OCI-LY7 (cell line): ENCODE results near the gene GRAP2. TPM values are rescaled to one million over a fixed set of nuclear protein-coding genes. Genes with fewer than 3 reads are reported as not detected.

Experiments used
- BruUV-seq: library from RNA; stranded (reverse); fragments of 400-500 nt; replicated peaks from 2 replicates; lab custom pipeline; 2021; lab: Mats Ljungman, UMichigan
- CTCF ChIA-PET: fragments of 300-600 bp; sonication (Branson Sonifier 250); formaldehyde crosslinking; loops from one replicate; lab custom pipeline; 2022; ENCODE audit warnings: antibody characterized with exemption; ENCODE audit not compliant: unreplicated experiment; lab: Charles Lee
- POLR2A ChIA-PET: fragments of 300-600 bp; sonication (Branson Sonifier 250); formaldehyde crosslinking; loops from one replicate; lab custom pipeline; 2022; ENCODE audit warnings: antibody characterized with exemption; lab: Charles Lee
- DNase-seq: peaks from one replicate; pipeline ENCODE4 v3.0.0-alpha.2; 2015; ENCODE audit warnings: low spot score
- H2AFZ ChIP-seq: fragments of 200-600 bp; sonication (generic), shearing (Covaris generic); 2 replicates; pipeline ENCODE4 v1.6.1; 2014; ENCODE audit warnings: mild to moderate bottlenecking, antibody characterized with exemption, low read length, moderate library complexity
- H3K27ac ChIP-seq: fragments of 200-600 bp; sonication (generic); 2 replicates; pipeline ENCODE4 v1.5.1; 2014; ENCODE audit warnings: mixed run types, low read depth, mild to moderate bottlenecking, moderate library complexity, low read length, inconsistent platforms; ENCODE audit not compliant: poor library complexity, severe bottlenecking
- H3K36me3 ChIP-seq: fragments of 200-600 bp; sonication (generic); 2 replicates; pipeline ENCODE4 v1.6.1; 2014; ENCODE audit warnings: mild to moderate bottlenecking, antibody characterized with exemption, low read length, moderate library complexity, mixed read lengths; ENCODE audit not compliant: insufficient read depth
- H3K4me1 ChIP-seq: fragments of 200-600 bp; sonication (generic); 2 replicates; pipeline ENCODE4 v1.5.1; 2014; ENCODE audit warnings: mild to moderate bottlenecking, low read length; ENCODE audit not compliant: insufficient read depth, poor library complexity, severe bottlenecking
- H3K4me2 ChIP-seq: fragments of 200-600 bp; sonication (generic); 2 replicates; pipeline ENCODE4 v1.6.1; 2014; ENCODE audit warnings: mild to moderate bottlenecking, low read length
- H3K4me3 ChIP-seq: fragments of 200-600 bp; sonication (generic); 2 replicates; pipeline ENCODE4 v1.5.1; 2014; ENCODE audit warnings: mild to moderate bottlenecking, low read depth, low read length; ENCODE audit not compliant: poor library complexity, severe bottlenecking
- H3K79me2 ChIP-seq: fragments of 200-600 bp; sonication (generic); 2 replicates; pipeline ENCODE4 v1.6.1; 2016; ENCODE audit warnings: low read depth, mild to moderate bottlenecking, low read length, moderate library complexity, mixed read lengths; ENCODE audit not compliant: insufficient read depth
- H3K9me2 ChIP-seq: fragments of 200-600 bp; sonication (generic); 2 replicates; pipeline ENCODE4 v1.6.1; 2016; ENCODE audit warnings: mild to moderate bottlenecking, low read length, mixed read lengths; ENCODE audit not compliant: insufficient read depth
- H3K9me3 ChIP-seq: fragments of 200-600 bp; sonication (generic); 2 replicates; pipeline ENCODE4 v1.6.1; 2014; ENCODE audit warnings: mild to moderate bottlenecking, mixed run types, low read length, mixed read lengths
- H4K20me1 ChIP-seq: fragments of 200-600 bp; sonication (generic); 2 replicates; pipeline ENCODE4 v1.6.1; 2014; ENCODE audit warnings: mild to moderate bottlenecking, antibody characterized with exemption, low read length, moderate library complexity, mixed read lengths; ENCODE audit not compliant: insufficient read depth
- EZH2phosphoT487 ChIP-seq: fragments of 200-600 bp; sonication (generic); IDR thresholded peaks from 2 replicates; pipeline ENCODE4 v1.6.1; 2018; ENCODE audit warnings: low read depth, borderline replicate concordance, mild to moderate bottlenecking, mixed run types, antibody characterized with exemption, low read length, moderate library complexity, mixed read lengths
- intact Hi-C: fragments of 100-400 bp; cut with micrococcal nuclease; formaldehyde crosslinking; loops from one replicate; pipeline ENCODE4 v1.10.0; 2022; ENCODE audit not compliant: unreplicated experiment
- total RNA-seq, 2 experiments: library from RNA; depleted of rRNA in 1 of 2; stranded (reverse); fragments of >200 nt in 1 of 2; shearing (Covaris generic) in 1 of 2; gene quantifications; 2 replicates each; pipeline ENCODE4 v1.2.3, GENCODE V29; 2014 to 2022
- TF ChIP-seq, protein P1 (sequence below): fragments of 200-600 bp; sonication (generic); conservative IDR thresholded peaks from 2 replicates; pipeline ENCODE4 v1.5.1; 2014; ENCODE audit warnings: mild to moderate bottlenecking, antibody characterized with exemption, low read length, moderate library complexity, mixed read lengths

Gene GRAP2
- total RNA-seq, 2 experiments from 2014 or later = not detected

DNA sequence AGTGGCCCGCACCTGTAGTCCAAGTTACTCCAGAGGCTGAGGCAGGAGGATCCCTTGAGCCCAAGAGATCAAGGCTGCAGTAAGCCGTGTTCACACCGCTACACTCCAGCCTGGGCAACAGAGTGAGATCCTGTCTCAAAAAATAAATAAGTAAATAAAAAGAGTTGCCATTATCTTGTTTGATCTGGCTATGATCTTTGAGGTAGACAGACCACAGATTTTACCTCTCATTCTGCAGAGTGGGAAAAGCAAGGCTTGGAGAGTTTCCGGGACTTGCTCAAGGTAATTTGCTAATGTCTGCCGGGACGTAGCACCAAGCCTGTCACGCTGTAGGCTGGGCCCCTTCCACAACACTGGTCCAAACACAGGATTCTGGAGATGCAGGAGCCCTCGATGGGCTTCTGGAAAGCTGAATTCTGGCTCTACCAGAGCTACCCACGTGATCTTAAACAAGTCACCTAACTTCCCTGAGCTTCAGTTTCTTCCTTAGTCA, 6.8 kb downstream of the GRAP2 start:
- no peaks in the 10 kb centered on the region for H4K20me1 ChIP-seq
- CTCF ChIA-PET = no interaction called here

DNA sequence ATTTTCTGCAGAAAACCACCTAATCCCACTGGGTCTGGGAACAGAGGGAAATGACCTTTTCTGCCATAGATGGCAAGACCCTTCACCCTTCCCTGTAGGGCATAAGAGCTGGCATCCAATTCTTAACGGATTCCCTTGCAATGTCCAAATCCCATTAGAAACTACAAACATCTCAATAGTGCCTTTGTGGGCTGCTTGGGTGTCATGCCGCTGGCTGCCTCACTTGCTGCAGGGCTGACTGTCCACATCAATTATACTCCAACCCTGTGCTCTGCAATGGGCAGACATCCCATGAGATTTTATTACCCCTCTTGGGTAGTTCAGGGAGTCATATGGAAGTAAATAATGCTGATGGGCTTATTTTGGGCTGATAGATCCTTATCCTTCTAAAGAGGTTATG, 7.3 kb downstream of the GRAP2 start:
- no peaks in the 10 kb centered on the region for H3K79me2 ChIP-seq
- no peaks in the 10 kb centered on the region for H3K9me3 ChIP-seq
- no peaks in the 10 kb centered on the region for H3K36me3 ChIP-seq
- CTCF ChIA-PET = no interaction called here
- no peak overlapping the region for H3K4me2 ChIP-seq
- H2AFZ ChIP-seq = no peak overlapping the region
- H3K4me1 ChIP-seq = no peaks in the 10 kb centered on the region
- POLR2A ChIA-PET = no interaction called here
- no peaks in the 10 kb centered on the region for H3K9me2 ChIP-seq
- no TSS peak for BruUV-seq
- no peak overlapping the region for H3K4me3 ChIP-seq
- H4K20me1 ChIP-seq = no peaks in the 10 kb centered on the region
- no peak for TF ChIP-seq EZH2phosphoT487
- TF ChIP-seq, protein P1, sequence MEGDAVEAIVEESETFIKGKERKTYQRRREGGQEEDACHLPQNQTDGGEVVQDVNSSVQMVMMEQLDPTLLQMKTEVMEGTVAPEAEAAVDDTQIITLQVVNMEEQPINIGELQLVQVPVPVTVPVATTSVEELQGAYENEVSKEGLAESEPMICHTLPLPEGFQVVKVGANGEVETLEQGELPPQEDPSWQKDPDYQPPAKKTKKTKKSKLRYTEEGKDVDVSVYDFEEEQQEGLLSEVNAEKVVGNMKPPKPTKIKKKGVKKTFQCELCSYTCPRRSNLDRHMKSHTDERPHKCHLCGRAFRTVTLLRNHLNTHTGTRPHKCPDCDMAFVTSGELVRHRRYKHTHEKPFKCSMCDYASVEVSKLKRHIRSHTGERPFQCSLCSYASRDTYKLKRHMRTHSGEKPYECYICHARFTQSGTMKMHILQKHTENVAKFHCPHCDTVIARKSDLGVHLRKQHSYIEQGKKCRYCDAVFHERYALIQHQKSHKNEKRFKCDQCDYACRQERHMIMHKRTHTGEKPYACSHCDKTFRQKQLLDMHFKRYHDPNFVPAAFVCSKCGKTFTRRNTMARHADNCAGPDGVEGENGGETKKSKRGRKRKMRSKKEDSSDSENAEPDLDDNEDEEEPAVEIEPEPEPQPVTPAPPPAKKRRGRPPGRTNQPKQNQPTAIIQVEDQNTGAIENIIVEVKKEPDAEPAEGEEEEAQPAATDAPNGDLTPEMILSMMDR = no peak
- intact Hi-C loops = no loop called here
- H3K27ac ChIP-seq = no peak overlapping the region
- DNase-seq = no peak

More for the DNA sequence above, 6.8 kb downstream of the GRAP2 start:
- no peak overlapping the region for H3K4me3 ChIP-seq
- intact Hi-C loops = no loop called here
- no peak overlapping the region for H3K4me2 ChIP-seq
- no peak for TF ChIP-seq EZH2phosphoT487
- TF ChIP-seq, protein P1 = no peak
- H2AFZ ChIP-seq = no peak overlapping the region
- H3K9me3 ChIP-seq = no peaks in the 10 kb centered on the region
- no peaks in the 10 kb centered on the region for H3K79me2 ChIP-seq
- no peaks in the 10 kb centered on the region for H3K9me2 ChIP-seq
- no peak overlapping the region for H3K27ac ChIP-seq
- BruUV-seq = no TSS peak
- no peaks in the 10 kb centered on the region for H3K36me3 ChIP-seq
- H3K4me1 ChIP-seq = no peaks in the 10 kb centered on the region
- no peak for DNase-seq
- POLR2A ChIA-PET = no interaction called here

DNA sequence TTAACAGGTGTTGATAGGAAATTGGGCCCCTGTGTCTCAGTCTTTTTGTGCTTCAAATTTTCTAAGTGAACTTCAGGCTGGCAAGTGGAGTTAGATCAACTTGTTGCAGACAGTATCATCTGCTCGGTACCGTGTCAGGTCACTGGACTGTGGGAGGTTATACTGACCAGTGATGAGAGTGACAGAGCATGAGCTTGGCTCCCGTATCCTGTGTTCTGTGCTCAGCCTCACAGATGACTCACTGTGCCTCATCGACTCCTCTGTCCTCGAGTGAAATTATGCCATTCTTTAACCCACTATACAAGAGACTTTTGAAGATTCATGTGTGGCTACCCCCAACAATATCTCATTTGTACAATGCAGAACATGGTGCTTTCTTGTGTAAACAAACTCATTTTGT, 7.9 kb downstream of the GRAP2 start:
- Histone ChIP-seq H2AFZ (no peak overlapping the region), H3K9me3 (no peaks in the 10 kb centered on the region), H3K9me2 (no peaks in the 10 kb centered on the region), H3K36me3 (no peaks in the 10 kb centered on the region), H3K27ac (no peak overlapping the region), H3K4me3 (no peak overlapping the region), H3K79me2 (no peaks in the 10 kb centered on the region), H3K4me1 (no peaks in the 10 kb centered on the region), H4K20me1 (no peaks in the 10 kb centered on the region), H3K4me2 (no peak overlapping the region)
- DNase-seq = no peak
- ChIA-PET POLR2A (interaction anchor here (0.6 kb wide), 1 partner anchor 40 kb away, joined by 4 read pairs; no protein-coding TSS in a partner anchor), CTCF (no interaction called here)
- no peak for TF ChIP-seq EZH2phosphoT487
- TF ChIP-seq, protein P1 = no peak
- intact Hi-C loops = no loop called here
- BruUV-seq = no TSS peak
